Mammary epithelial cell (primary cell): ENCODE data around the gene SLAMF1.
"Not testable (repeated sequence)": the region's sequence is repeated elsewhere in the genome, so short reads cannot be mapped to it uniquely, and the experiment has no call there.

Experiments
- CTCF ChIP-seq, 2 donors: IDR thresholded peaks in 1 of 2; conservative IDR thresholded peaks in 1 of 2; 2 replicates each; pipeline ENCODE4 v1.5.1; 2011 to 2012; ENCODE audit warnings: inconsistent platforms in 2 of 2, low read length in 2 of 2, mild to moderate bottlenecking in 2 of 2, control low read depth in 1 of 2, low read depth in 1 of 2; ENCODE audit not compliant: insufficient read depth in 1 of 2; ENCODE audit errors: extremely low read depth in 1 of 2
- EZH2 ChIP-seq: IDR thresholded peaks from 2 replicates; pipeline ENCODE4 v1.6.1; 2012; ENCODE audit warnings: low read length, inconsistent platforms, borderline replicate concordance

- TF ChIP-seq CTCF (conservative IDR thresholded peaks at IDR 0.05 in 1 of 2, IDR thresholded peaks at IDR 0.05 in 1 of 2; ENCODE audit: extremely low read depth in 1 of 2, insufficient read depth in 1 of 2, low read depth in 1 of 2, low read length in 2 of 2); EZH2: not testable (repeated sequence)
These were observed 19.1 kb downstream of the SLAMF1 start for GRCh38 chr1:160627677-160628289.
